HG03025 (cell line): ENCODE measurements around the gene ORC4.

Source experiments
- ATAC-seq: cut with Tn5 transposase; IDR thresholded peaks from one replicate; pipeline ENCODE4 v1.9.1; 2021; ENCODE audit warnings: mild to moderate bottlenecking, moderate library complexity; ENCODE audit not compliant: unreplicated experiment, low FRiP score

Gene ORC4

GRCh38 chr2:147937744-147938349 is 82.7 kb downstream of the ORC4 start:
- ATAC-seq: no peak

DNA sequence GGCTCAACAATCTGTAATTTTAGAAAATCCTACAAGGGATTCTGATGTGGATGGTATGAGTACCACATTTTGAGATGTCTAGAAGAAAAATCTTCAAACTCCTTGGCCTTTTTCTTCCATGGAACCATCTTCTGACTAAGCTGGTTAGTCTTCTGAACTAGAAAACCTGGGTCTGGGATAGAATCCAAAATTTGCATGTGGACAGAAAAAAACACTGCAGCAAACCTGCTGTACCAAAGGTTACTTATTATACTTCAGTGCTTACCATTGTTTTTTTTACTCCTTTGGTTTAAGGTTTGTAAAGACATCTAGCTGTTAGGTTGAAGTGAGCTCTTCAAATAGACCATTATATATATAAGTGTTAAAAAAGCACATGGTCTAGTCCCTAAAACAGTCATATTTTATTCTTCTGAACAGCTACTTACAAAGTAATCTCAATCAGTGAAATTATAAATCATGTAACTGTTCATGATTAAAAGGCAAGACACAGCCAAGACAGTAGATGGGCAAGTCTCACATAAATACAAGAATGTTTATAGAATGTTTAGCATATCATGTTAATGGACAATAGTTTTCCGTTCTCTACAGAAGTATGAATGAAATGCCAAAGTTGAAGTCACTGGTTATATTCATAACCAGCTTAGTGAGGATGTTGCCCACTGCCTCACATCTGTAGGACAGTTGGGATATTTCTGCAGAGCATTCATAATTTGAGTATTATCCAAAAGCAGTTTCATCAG is 85.5 kb downstream of the ORC4 start:
- no peak for ATAC-seq

DNA sequence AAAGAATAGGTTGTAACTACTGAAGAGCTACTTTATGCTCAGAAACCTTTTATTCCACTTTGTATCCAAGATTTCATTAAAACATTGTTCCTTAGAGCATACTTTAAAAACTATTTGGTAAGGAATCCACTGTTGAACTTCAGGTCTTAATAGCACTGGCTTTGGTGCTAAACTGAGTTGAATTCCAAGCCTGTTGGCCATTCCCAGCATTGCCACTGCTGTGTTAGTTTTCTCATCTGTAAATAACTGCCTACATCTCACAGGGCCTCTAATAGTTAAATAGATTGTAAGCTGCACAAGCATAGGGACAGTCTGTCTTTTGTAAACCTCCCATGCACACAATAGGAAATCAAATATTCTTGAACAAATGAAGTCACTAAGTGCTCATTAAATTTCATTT is 86.6 kb downstream of the ORC4 start:
- ATAC-seq: no peak

- ATAC-seq: no peak
Observed at GRCh38 chr2:147927053-147927588, 93.4 kb downstream of the ORC4 start.

DNA sequence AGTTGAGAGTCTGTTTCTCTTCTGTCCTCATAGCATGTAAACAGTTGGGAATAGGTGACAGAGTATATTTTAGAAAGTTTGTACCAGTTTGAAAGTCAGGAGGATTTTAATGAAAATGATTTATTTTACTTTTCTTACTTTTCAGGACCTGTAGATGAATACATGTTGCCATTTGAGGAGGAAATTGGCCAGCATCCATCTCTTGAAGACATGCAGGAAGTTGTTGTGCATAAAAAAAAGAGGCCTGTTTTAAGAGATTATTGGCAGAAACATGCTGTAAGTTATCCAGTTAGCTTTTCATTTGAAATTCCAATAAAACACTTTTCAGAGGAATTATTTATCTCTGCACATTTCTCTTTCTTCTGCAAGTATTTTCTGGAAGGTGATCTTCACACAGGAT is 94.7 kb downstream of the ORC4 start:
- no peak for ATAC-seq

DNA sequence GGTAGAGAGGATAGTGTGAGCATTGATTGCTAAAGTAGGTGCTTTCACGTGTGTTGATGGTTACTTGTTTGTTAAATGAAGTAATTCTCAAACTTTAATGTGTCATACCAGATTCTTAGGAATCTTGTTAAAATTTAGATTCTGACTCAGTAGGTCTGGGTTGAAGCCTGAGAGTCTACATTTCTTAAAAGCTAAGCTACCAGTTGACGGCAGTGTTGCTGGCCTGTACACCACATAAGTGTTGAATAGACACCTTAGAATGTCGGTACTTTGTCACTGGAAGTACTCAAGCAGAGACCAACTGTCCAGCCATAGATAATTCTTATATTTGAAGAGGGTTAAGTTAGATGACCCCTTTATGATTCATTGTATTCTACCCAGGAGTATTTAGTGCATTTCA is 95.9 kb downstream of the ORC4 start:
- no peak for ATAC-seq

- no peak for ATAC-seq
Observed at GRCh38 chr2:147923846-147924245, 96.7 kb downstream of the ORC4 start.

GRCh38 chr2:147917161-147917560 is 103.4 kb downstream of the ORC4 start:
- no peak for ATAC-seq

DNA sequence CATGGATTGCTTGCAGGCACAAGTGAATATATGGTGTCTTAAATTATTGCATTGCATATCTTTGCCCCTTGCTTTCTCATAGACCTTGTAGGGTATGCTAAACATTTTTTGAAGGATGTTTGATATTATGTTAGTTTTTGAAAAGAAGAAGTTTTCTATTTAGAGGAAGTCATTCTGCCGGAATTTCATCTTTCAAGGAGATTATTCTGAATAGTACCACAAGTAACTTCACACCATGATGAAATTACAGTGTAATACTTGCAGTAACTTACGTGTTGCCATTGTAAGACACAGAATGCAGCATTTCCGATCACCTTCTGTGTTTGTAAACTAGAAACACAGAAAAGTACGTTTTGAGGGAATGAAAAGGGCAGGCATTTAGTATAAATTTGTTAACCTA is 103.8 kb downstream of the ORC4 start:
- ATAC-seq: no peak

DNA sequence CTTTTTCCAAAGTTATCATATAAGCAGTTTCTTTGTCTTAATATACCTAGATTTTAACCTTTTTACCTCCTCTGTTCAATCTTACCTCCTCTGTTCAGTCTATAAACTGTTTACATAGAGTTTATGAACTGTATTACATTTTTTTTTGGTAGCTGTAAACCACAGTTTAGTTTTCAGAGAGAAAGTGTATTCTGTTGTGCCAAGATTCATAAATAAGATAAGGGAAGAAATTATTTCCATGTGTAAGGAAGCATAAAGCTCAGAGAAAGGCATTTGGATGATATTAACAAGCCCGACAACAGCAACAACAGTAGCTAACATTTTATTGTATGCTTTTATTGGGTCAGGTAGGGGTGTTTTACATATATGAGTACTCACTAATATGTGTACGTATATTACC is 104.5 kb downstream of the ORC4 start:
- ATAC-seq: no peak

GRCh38 chr2:147913701-147914480 is 106.6 kb downstream of the ORC4 start:
- no peak for ATAC-seq

GRCh38 chr2:147910990-147911473 is 109.5 kb downstream of the ORC4 start:
- no peak for ATAC-seq

GRCh38 chr2:147909178-147909577 is 111.4 kb downstream of the ORC4 start:
- no peak for ATAC-seq

DNA sequence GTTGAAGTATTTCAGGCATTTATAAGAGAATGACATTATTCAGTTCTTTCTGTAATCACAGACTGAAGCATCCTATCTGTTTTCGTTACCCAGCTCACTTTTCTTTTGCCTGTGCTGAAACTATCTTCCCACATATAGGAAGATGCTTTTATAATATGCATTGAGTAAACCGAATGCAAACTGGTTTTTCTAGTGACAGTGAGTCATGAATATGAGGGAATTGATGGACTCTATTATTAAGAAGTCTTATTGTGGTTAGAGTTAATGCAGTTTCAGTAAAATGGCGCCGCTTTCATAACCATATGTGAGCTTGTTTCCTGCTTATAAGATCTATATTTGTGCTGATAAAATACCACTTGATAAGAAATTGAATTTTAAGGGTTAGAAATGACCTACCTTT is 116.5 kb downstream of the ORC4 start:
- no peak for ATAC-seq

GRCh38 chr2:147888680-147889079 is 131.9 kb downstream of the ORC4 start:
- ATAC-seq: peak; percentile 91

DNA sequence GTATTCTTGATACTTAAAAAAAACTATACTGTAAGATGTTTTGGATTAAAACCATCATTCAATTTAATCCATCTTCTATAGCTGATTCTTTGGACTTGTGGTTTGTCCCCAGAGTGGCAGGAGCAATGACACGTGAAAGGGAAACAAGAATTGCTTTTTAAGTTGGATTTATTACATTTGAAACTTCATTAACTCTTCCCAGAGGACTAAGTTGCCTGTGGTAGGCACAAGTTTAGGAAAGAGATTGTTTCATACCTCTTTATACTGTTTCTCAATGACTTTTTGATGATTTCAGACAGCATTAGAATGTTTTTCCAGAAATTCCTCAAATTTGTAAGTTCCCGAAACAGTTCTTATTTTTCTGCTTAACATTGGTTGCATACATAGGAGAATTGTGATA is 134.4 kb downstream of the ORC4 start:
- no peak for ATAC-seq

DNA sequence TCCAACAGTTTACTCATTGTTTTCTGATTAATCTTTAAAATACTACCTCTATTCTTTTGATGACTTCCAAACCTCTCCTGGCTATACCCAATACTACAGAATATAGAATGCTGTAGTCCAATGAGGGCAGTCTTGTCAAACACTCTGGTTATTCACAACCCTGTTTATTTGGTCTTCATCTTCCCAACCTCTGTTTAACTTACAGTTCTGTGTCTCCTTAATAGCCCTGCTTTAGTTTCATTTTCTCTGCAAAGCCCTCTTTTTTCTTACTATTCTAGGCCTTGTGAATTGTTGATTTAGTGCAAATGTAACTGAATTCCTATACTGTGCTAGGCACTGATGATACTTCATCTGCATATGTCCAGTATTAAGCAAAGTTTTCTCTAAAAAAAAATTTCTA is 135.7 kb downstream of the ORC4 start:
- ATAC-seq: no peak

GRCh38 chr2:147882631-147883030 is 137.9 kb downstream of the ORC4 start:
- no peak for ATAC-seq
